HepG2 (cell line): ENCODE data around the gene CADM1. TPM values are rescaled to one million over a fixed set of nuclear protein-coding genes. Genes with fewer than 3 reads are reported as not detected.

ENCODE experiments used
- ARID3A ChIP-seq: IDR thresholded peaks from 2 replicates; pipeline ENCODE4 v1.6.1; 2012; ENCODE audit warnings: low read depth, low read length, improper control_type of control experiment
- ELF1 ChIP-seq: sonication (generic); formaldehyde crosslinking; IDR thresholded peaks from 2 replicates; pipeline ENCODE4 v1.4.0; 2020; ENCODE audit warnings: missing genetic modification reagents
- ETV5 ChIP-seq: IDR thresholded peaks from 2 replicates; pipeline ENCODE4 v1.6.1; 2018; ENCODE audit warnings: missing biosample characterization, missing genetic modification reagents, inconsistent platforms, borderline replicate concordance
- HNF4A ChIP-seq: sonication (generic); formaldehyde crosslinking; IDR thresholded peaks from 2 replicates; pipeline ENCODE4 v1.4.0; 2020; ENCODE audit warnings: missing genetic modification reagents
- KDM2A ChIP-seq: sonication (generic); formaldehyde crosslinking; IDR thresholded peaks from 2 replicates; pipeline ENCODE4 v1.4.0; 2020; ENCODE audit warnings: low read depth, missing genetic modification reagents, borderline replicate concordance
- KLF16 ChIP-seq, 2 experiments: sonication (generic) in 1 of 2; formaldehyde crosslinking in 1 of 2; IDR thresholded peaks; 2 replicates each; pipeline versions ENCODE4 v1.6.1 to v1.8.0; 2016 to 2023; ENCODE audit warnings: missing genetic modification reagents in 2 of 2, missing compliant biosample characterization in 1 of 2
- MIER3 ChIP-seq: IDR thresholded peaks from 2 replicates; pipeline ENCODE4 v1.6.1; 2016; ENCODE audit warnings: missing compliant biosample characterization, borderline replicate concordance
- PAXIP1 ChIP-seq: sonication (generic); formaldehyde crosslinking; conservative IDR thresholded peaks from 2 replicates; pipeline ENCODE4 v1.4.0; 2020; ENCODE audit warnings: mild to moderate bottlenecking, missing genetic modification reagents, moderate library complexity
- ZBTB3 ChIP-seq: sonication (generic); formaldehyde crosslinking; IDR thresholded peaks from 2 replicates; pipeline ENCODE4 v1.4.0; 2020; ENCODE audit warnings: low read depth, mild to moderate bottlenecking, moderate library complexity, missing genetic modification reagents, borderline replicate concordance
- ZBTB40 ChIP-seq, 2 experiments: fragments of 450-650 bp in 1 of 2; sonication (generic) in 1 of 2; formaldehyde crosslinking in 1 of 2; IDR thresholded peaks; 2 replicates each; pipeline versions ENCODE4 v1.6.1 to v1.8.0; 2016 to 2022; ENCODE audit warnings: antibody characterized with exemption in 1 of 2, mild to moderate bottlenecking in 1 of 2, missing genetic modification reagents in 1 of 2
- ZC3H13 ChIP-seq: sonication (generic); formaldehyde crosslinking; IDR thresholded peaks from 2 replicates; pipeline ENCODE4 v1.8.1; 2023; ENCODE audit warnings: mild to moderate bottlenecking, missing genetic modification reagents, moderate library complexity
- ZNF776 ChIP-seq: sonication (generic); formaldehyde crosslinking; IDR thresholded peaks from 2 replicates; pipeline ENCODE4 v1.4.0; 2020; ENCODE audit warnings: mild to moderate bottlenecking, missing genetic modification reagents
- ZNF792 ChIP-seq: IDR thresholded peaks from 2 replicates; pipeline ENCODE4 v1.6.1; 2016
- polyA plus RNA-seq, 8 experiments: library from polyadenylated mRNA; depleted of rRNA in 3 of 8; stranded (reverse) in 7 of 8; unstranded in 1 of 8; fragments of >200 nt; fragmentation: Illumina TruSeq in 4 of 8; extraction: Trizol in 4 of 8; gene quantifications; 2 replicates each; pipeline versions ENCODE4 v1.2.1 to v1.2.3, GENCODE V29; 2011 to 2016; ENCODE audit warnings: low read depth in 4 of 8, missing spikeins in 1 of 8, mixed read lengths in 1 of 8; ENCODE audit not compliant: insufficient read depth in 1 of 8
- total RNA-seq, 5 experiments: library from RNA; depleted of rRNA; stranded (reverse); fragments of >200 nt; fragmentation: Illumina TruSeq; extraction: Trizol; gene quantifications; 2 replicates each; pipeline ENCODE4 v1.2.3, GENCODE V29; 2016; ENCODE audit warnings: low read depth in 1 of 5

Gene CADM1
- total and polyA plus RNA-seq, 2 of the 13 experiments (the other 11 are each of a cell fraction or from before 2014, with no cell fraction given) = 71.3 to 122 TPM

GRCh38 chr11:115324581-115325432, 179.4 kb downstream of the CADM1 start (continued):
- TF ChIP-seq PAXIP1 (CRISPR knock-in tag) (no peak), ZBTB40 (IDR thresholded peaks at IDR 0.05) (no peak), ZBTB40 (CRISPR knock-in tag; IDR thresholded peaks at IDR 0.05) (no peak), ZBTB3 (CRISPR knock-in tag) (no peak), ZC3H13 (no peak), ETV5 (CRISPR knock-in tag) (peak; percentile 33; the same call in 1 of the 2 replicates), ARID3A (no peak), KLF16 (CRISPR knock-in tag; IDR thresholded peaks at IDR 0.05) (no peak), ELF1 (0 out of 2 replicates have a peak, but pooled peaks have one; percentile 40), MIER3 (CRISPR knock-in tag) (0 out of 2 replicates have a peak, but pooled peaks have one; percentile 18), ZNF792 (CRISPR knock-in tag) (no peak), ZNF776 (CRISPR knock-in tag) (no peak), KDM2A (no peak), HNF4A (no peak)
